ENCODE measurements around the gene CCBE1. TPM values are rescaled to one million over a fixed set of nuclear protein-coding genes. Genes with fewer than 3 reads are reported as not detected.

Gene CCBE1
- polyA plus RNA-seq, 2 of the 4 experiments (the other 2 are of a cell fraction): 3.0 to 9.9 TPM

- no peak for FAIRE-seq
- TF ChIP-seq EP300 (IDR thresholded peaks at IDR 0.05) (no peak), ZC3H11A (IDR thresholded peaks at IDR 0.05) (no peak), HOXB13 (CRISPR knock-in tag; IDR thresholded peaks at IDR 0.05; ENCODE audit: low read depth) (no peak), NFE2L2 (conservative IDR thresholded peaks at IDR 0.05; ENCODE audit: low read length) (no peak), SREBF2 (IDR thresholded peaks at IDR 0.05) (no peak), JUNB (IDR thresholded peaks at IDR 0.05) (no peak), BHLHE40 (IDR thresholded peaks at IDR 0.05; ENCODE audit: low read depth, low read length) (no peak), PHF8 (IDR thresholded peaks at IDR 0.05; ENCODE audit: borderline replicate concordance, low read depth) (no peak), ZSCAN20 (CRISPR knock-in tag; IDR thresholded peaks at IDR 0.05) (no peak), POLR2AphosphoS2 (conservative IDR thresholded peaks at IDR 0.05; ENCODE audit: low read length) (no peak), ESRRA (IDR thresholded peaks at IDR 0.05; ENCODE audit: borderline replicate concordance, low read length) (no peak), CTCF (IDR thresholded peaks at IDR 0.05) (no peak)
- no peak for ATAC-seq
- H3K9me3 ChIP-seq: no peaks in the 10 kb centered on the region
- POLR2A ChIA-PET: no interaction called here
- H3K4me1 ChIP-seq: no peaks in the 10 kb centered on the region
- no peak overlapping the region for H3K4me3 ChIP-seq
- no peak for DNase-seq (ENCODE audit: low read depth in 1 of 2, low spot score in 1 of 2)
- 68% methylated on average over 6 of the region's 6 CpGs for WGBS (ENCODE audit: missing lambda C conversion rate)
- CTCF ChIA-PET: interaction anchor here (1.1 to 1.6 kb wide), 2 partner anchors 19 to 300 kb away, joined by 3 to 8 read pairs; no protein-coding TSS in a partner anchor
- H3K27ac ChIP-seq: no peak overlapping the region
- H3K4me2 ChIP-seq: no peak overlapping the region
Measured at GRCh38 chr18:59383851-59384250, 313.4 kb downstream of the CCBE1 start.

- Histone ChIP-seq H3K27ac (no peak overlapping the region), H3K9me3 (no peaks in the 10 kb centered on the region), H3K4me2 (no peak overlapping the region), H3K4me1 (no peaks in the 10 kb centered on the region), H3K4me3 (no peak overlapping the region)
- ChIA-PET POLR2A (no interaction called here), CTCF (interaction anchor here (1.2 to 1.7 kb wide), 3 partner anchors 20 to 133 kb away, joined by 3 to 10 read pairs (median 5); no protein-coding TSS in a partner anchor)
- no peak for DNase-seq (ENCODE audit: low read depth in 1 of 2, low spot score in 1 of 2)
- ATAC-seq: no peak
- no peak for FAIRE-seq
- no peak for TF ChIP-seq FOSB (CRISPR knock-in tag; IDR thresholded peaks at IDR 0.05)
- TF ChIP-seq RNF2 (IDR thresholded peaks at IDR 0.05; ENCODE audit: borderline replicate concordance, low read depth): no peak
- TF ChIP-seq PBX3 (IDR thresholded peaks at IDR 0.05): no peak
- WGBS (ENCODE audit: missing lambda C conversion rate): 52% methylated on average over 7 of the region's 7 CpGs
Measured at GRCh38 chr18:59382383-59382782, 314.8 kb downstream of the CCBE1 start.

- ChIA-PET POLR2A (no interaction called here), CTCF (interaction anchor here (1.2 to 1.7 kb wide), 3 partner anchors 21 to 132 kb away, joined by 3 to 10 read pairs (median 5); no protein-coding TSS in a partner anchor)
- H3K4me2 ChIP-seq: no peak overlapping the region
- no peak overlapping the region for H3K27ac ChIP-seq
- ATAC-seq (no peak), FAIRE-seq (no peak), DNase-seq (ENCODE audit: low read depth in 1 of 2, low spot score in 1 of 2) (no peak)
- TF ChIP-seq HOXB13 (CRISPR knock-in tag; IDR thresholded peaks at IDR 0.05; ENCODE audit: low read depth) (no peak), HMGXB4 (CRISPR knock-in tag; IDR thresholded peaks at IDR 0.05; ENCODE audit: borderline replicate concordance) (no peak), RNF2 (IDR thresholded peaks at IDR 0.05; ENCODE audit: borderline replicate concordance, low read depth) (no peak), RAD21 (conservative IDR thresholded peaks at IDR 0.05 in 1 of 2, IDR thresholded peaks at IDR 0.05 in 1 of 2) (no peak), NPAS2 (CRISPR knock-in tag; IDR thresholded peaks at IDR 0.05; ENCODE audit: borderline replicate concordance) (no peak), CBX8 (IDR thresholded peaks at IDR 0.05) (no peak), HEYL (CRISPR knock-in tag; IDR thresholded peaks at IDR 0.05) (no peak), HES2 (IDR thresholded peaks at IDR 0.05) (no peak), CEBPB (IDR thresholded peaks at IDR 0.05) (no peak), SREBF2 (IDR thresholded peaks at IDR 0.05) (no peak), REST (IDR thresholded peaks at IDR 0.05) (no peak), RARB (CRISPR knock-in tag; IDR thresholded peaks at IDR 0.05) (no peak), KDM5A (IDR thresholded peaks at IDR 0.05) (no peak), JUNB (IDR thresholded peaks at IDR 0.05) (no peak)
- no peaks in the 10 kb centered on the region for H3K4me1 ChIP-seq
- WGBS (ENCODE audit: missing lambda C conversion rate): 75% methylated on average over 6 of the region's 6 CpGs
- no peaks in the 10 kb centered on the region for H3K9me3 ChIP-seq
- H3K4me3 ChIP-seq: no peak overlapping the region
Measured at GRCh38 chr18:59381949-59382348, 315.3 kb downstream of the CCBE1 start.
